ENCODE results near the gene CCKAR. TPM values are rescaled to one million over a fixed set of nuclear protein-coding genes. Genes with fewer than 3 reads are reported as not detected.

Gene CCKAR
- polyA plus RNA-seq, 3 donors, result not detected

- Histone ChIP-seq H3K9me3 (replicated peaks in 1 of 2; ENCODE audit: control insufficient read depth in 1 of 2, insufficient read depth in 1 of 2, low read length in 2 of 2) (peaks cover 0 to 3% of the 10 kb centered on the region in 2 donors), H3K9ac (ENCODE audit: insufficient read depth, low read length, poor library complexity, severe bottlenecking) (no peak overlapping the region), H3K4me3 (replicated peaks in 1 of 3; ENCODE audit: low read depth in 2 of 3, low read length in 3 of 3) (no peak overlapping the region), H3K36me3 (replicated peaks in 1 of 2; ENCODE audit: control insufficient read depth in 1 of 2, insufficient read depth in 2 of 2, low read length in 2 of 2) (no peaks in the 10 kb centered on the region), H3K27me3 (ENCODE audit: control insufficient read depth in 2 of 2, insufficient read depth in 2 of 2, low read length in 2 of 2) (no peaks in the 10 kb centered on the region), H4K20me1 (ENCODE audit: insufficient read depth, low read length) (no peaks in the 10 kb centered on the region), H3K79me2 (ENCODE audit: insufficient read depth, low read length) (no peaks in the 10 kb centered on the region), H3K4me1 (ENCODE audit: control insufficient read depth in 1 of 2, insufficient read depth in 2 of 2, low read length in 2 of 2) (no peaks in the 10 kb centered on the region), H3K4me2 (replicated peaks; ENCODE audit: extremely low read depth, low read length, poor library complexity, severe bottlenecking) (no peak overlapping the region), H2AFZ (ENCODE audit: insufficient read depth, low read depth, low read length, poor library complexity, severe bottlenecking) (no peak overlapping the region), H3K27ac (ENCODE audit: low read depth in 1 of 2, low read length in 2 of 2) (no peak overlapping the region)
- Mint-ChIP-seq H3K4me3 (no peak overlapping the region), H3K36me3 (no peaks in the 10 kb centered on the region), H3K4me1 (no peaks in the 10 kb centered on the region), H3K27me3 (ENCODE audit: low read depth in 3 of 3) (peaks cover 2 to 11% (median 6%) of the 10 kb centered on the region in 3 donors), H3K9me3 (peaks cover 0 to 5% (median 2%) of the 10 kb centered on the region in 7 donors), H3K27ac (no peak overlapping the region)
- intact Hi-C loops (cut with micrococcal nuclease), result no loop called here
- TF ChIP-seq CTCF (IDR thresholded peaks at IDR 0.05), result no peak
- WGBS (ENCODE audit: insufficient coverage), result 93% methylated on average over 15 of the region's 19 CpGs
- no peak for DNase-seq
Observed at GRCh38 chr4:26489101-26489985, 941 bp downstream of the CCKAR start.

- H3K4me2 ChIP-seq (replicated peaks; ENCODE audit: extremely low read depth, low read length, poor library complexity, severe bottlenecking), result no peak overlapping the region
- WGBS (ENCODE audit: insufficient coverage), result 80% methylated on average over 1 of the region's 7 CpGs
- no peak overlapping the region for H2AFZ ChIP-seq (ENCODE audit: insufficient read depth, low read depth, low read length, poor library complexity, severe bottlenecking)
- no peaks in the 10 kb centered on the region for H3K36me3 Mint-ChIP-seq
- no peak overlapping the region for H3K27ac ChIP-seq (ENCODE audit: low read depth in 1 of 2, low read length in 2 of 2)
- no peaks in the 10 kb centered on the region for H3K4me1 Mint-ChIP-seq
- H3K4me3 ChIP-seq (replicated peaks in 1 of 3; ENCODE audit: low read depth in 2 of 3, low read length in 3 of 3), result no peak overlapping the region
- H3K4me1 ChIP-seq (ENCODE audit: control insufficient read depth in 1 of 2, insufficient read depth in 2 of 2, low read length in 2 of 2), result no peaks in the 10 kb centered on the region
- H3K9me3 ChIP-seq (replicated peaks in 1 of 2; ENCODE audit: control insufficient read depth in 1 of 2, insufficient read depth in 1 of 2, low read length in 2 of 2), result no peaks in the 10 kb centered on the region
- no peaks in the 10 kb centered on the region for H3K79me2 ChIP-seq (ENCODE audit: insufficient read depth, low read length)
- DNase-seq, result no peak
- TF ChIP-seq CTCF (IDR thresholded peaks at IDR 0.05), result no peak
- H3K4me3 Mint-ChIP-seq, result no peak overlapping the region
- H3K27me3 ChIP-seq (ENCODE audit: control insufficient read depth in 2 of 2, insufficient read depth in 2 of 2, low read length in 2 of 2), result no peaks in the 10 kb centered on the region
- no peak overlapping the region for H3K27ac Mint-ChIP-seq
- peaks cover 1 to 6% (median 3%) of the 10 kb centered on the region in 3 donors for H3K27me3 Mint-ChIP-seq (ENCODE audit: low read depth in 3 of 3)
- no peaks in the 10 kb centered on the region for H4K20me1 ChIP-seq (ENCODE audit: insufficient read depth, low read length)
- H3K36me3 ChIP-seq (replicated peaks in 1 of 2; ENCODE audit: control insufficient read depth in 1 of 2, insufficient read depth in 2 of 2, low read length in 2 of 2), result no peaks in the 10 kb centered on the region
- no peak overlapping the region for H3K9ac ChIP-seq (ENCODE audit: insufficient read depth, low read length, poor library complexity, severe bottlenecking)
- peaks cover 0 to 5% (median 0%) of the 10 kb centered on the region in 7 donors for H3K9me3 Mint-ChIP-seq
- intact Hi-C loops (cut with micrococcal nuclease), result no loop called here
Observed at GRCh38 chr4:26485684-26486083, 4.6 kb downstream of the CCKAR start.

Data from CD14-positive monocyte (primary cell).